A172 (cell line): ENCODE measurements around the gene ADAM19. TPM values are rescaled to one million over a fixed set of nuclear protein-coding genes. Genes with fewer than 3 reads are reported as not detected.
A peak's percentile ranks its signal among the peaks of the same experiment; 100 is the strongest.

Experiments
- DNase-seq: peaks from one replicate; pipeline ENCODE4 v3.0.0-alpha.2; 2015; ENCODE audit warnings: low spot score
- total RNA-seq: library from RNA; depleted of rRNA; stranded (reverse); fragments of >200 nt; shearing (Covaris generic); gene quantifications from 2 replicates; pipeline ENCODE4 v1.2.3, GENCODE V29; 2014; rRNA removed

Gene ADAM19
- 43.1 and 50.3 TPM in 2 replicates for total RNA-seq

- DNase-seq: peak; percentile 47
Observed at GRCh38 chr5:157575381-157576020, at the start of gene ADAM19. TSS of gene ADAM19 (minus strand) at chr5:157575775. CDS start at chr5:157575696, 79 bp downstream.

GRCh38 chr5:157624144-157624543 lies 48.6 kb upstream of the ADAM19 start:
- no peak for DNase-seq

GRCh38 chr5:157620776-157621175 lies 45.2 kb upstream of the ADAM19 start:
- DNase-seq: no peak

DNA sequence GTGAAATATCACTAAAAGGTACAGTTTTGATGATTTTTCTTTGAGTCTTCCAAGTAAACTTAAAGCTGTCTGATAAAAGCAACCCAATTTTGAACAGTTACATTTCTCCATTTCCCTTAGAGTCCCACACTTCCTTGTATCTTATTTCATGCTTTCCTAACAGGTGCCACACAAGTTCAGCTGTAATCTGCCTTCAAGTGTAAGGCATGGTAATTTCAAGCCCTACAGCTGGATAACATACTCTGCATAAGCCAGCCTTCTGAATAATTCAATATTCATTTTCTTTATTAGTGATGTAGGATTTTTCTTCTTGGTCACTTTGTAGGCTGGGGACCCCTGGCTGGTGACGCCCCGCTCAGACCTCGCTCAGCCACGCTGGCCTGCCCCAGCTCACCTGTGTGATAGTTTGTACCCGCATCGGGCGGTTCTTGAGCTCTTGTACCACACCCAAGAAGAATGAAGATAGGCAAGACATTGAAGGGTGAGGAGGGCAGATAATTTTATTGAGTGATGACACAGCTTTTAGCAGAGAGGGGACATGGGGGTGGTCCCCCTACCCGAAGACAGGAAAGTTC lies 42.7 kb upstream of the ADAM19 start:
- DNase-seq: no peak

- DNase-seq: no peak
Observed at GRCh38 chr5:157616785-157617184, 41.2 kb upstream of the ADAM19 start.

DNA sequence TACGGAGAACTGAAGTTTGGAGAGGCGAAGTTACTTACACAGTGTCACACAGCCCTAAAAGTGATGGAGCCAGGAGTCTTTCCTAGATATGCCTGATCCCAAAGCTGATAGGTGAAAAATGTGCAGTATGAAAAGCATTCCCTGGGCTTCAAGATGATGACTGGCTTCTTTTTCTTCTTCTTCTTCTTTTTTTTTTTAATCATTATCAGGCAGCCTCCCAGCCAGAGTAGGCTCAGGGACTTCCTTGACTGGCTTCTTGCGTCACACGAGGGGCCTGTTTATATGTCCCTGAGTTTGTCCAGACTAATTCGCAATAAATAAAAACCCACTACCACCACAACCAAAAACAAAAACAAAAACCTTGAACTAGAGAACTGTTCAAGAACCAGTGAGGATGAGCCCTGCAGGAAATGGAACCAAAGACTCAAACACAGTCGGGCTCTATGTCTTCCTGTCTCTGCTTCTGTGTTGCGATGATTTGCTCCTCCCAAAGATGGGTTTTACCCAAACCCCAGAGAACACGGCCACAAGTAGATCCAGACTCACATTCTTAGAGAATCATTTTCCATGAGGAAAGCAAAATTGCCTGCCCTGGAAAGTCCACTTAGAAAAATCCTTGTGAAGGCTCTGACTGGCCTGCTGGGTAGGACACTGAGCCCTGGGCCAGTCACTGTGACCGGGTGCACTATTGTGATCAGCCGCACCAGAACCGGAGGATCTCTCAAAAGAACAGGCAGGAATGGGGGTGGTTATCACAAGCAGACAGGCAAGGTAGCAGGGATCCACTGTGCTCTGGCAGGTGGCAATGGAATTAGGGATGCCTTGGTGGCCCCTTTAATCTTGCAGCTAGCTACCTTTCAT lies 38.0 kb upstream of the ADAM19 start:
- DNase-seq: no peak

DNA sequence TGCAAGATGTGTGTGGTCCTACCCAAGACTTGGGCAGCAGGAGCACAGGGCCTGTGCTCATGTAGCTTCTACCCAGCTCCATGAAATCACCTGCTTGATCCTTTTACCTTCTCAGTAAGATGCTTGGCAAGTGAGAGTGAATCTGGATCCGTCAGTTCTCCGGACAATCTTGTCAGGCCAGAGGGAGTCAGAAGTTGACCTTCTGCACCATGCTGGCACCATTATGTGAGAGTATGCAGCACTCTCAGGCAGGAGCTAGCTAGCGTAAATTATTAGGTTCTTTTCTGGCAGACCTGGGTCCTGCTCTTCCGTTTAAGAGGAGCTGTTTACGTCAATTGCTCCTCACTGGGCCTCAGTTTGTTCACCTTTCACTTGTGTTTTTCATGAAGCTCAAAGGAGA lies 37.0 kb upstream of the ADAM19 start:
- no peak for DNase-seq

- DNase-seq: peak; percentile 38
Observed at GRCh38 chr5:157611571-157612476, 36.2 kb upstream of the ADAM19 start.

- DNase-seq: no peak
Observed at GRCh38 chr5:157610990-157611389, 35.4 kb upstream of the ADAM19 start.

- no peak for DNase-seq
Observed at GRCh38 chr5:157608972-157609565, 33.5 kb upstream of the ADAM19 start.

DNA sequence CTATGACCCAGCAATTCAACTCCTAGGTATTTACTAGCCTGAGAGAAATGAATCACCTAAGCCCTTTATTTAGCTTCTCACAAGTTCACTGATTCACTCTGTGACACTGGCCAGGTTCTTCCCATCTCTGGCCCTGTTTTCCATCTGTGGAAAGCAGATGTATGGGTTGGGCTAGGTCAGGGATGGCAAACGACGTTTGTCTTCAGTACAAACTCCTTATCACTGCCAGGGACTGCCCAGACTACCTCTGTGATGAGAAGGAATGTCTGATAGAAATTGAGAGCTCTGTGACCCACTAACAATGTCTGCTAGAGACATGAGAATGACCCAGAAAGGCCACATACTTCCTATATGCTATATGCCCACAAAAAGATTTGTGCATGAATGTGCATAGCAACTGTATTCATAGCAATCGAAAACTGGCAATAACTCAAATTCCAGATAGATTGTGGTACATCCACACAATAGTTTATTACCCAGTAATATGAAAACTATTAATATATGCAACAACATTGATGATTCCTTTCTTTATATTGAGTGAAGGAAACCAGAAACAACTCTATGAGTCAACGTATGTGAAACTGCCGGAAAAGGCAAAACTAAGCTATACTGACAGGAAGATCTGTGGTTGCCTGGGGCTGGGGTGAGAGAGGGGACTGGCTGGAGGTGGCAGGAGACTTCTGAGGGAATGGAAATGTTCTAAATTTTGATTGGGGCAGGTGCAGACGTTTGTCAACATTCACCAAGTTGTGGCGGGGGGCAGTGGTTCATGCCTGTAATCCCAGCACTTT lies 32.0 kb upstream of the ADAM19 start:
- peak; percentile 81 for DNase-seq

DNA sequence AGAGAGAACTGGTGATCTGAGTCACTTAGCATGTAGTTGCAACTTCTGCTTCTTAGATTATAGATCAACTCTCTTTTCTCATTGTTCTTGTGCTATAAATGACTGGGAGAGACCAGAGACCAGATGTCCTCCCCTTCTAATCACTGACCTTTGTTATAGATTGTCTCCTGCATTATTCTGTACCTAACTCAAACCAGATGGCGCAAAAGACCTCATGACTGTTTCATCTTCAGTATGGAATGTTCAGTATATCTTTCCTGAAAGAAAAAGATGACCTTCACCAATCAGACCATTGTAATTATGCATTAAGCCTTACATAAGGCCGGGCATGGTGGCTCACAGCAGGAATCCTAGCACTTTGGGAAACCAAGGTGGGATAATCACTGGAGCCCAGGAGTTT lies 30.5 kb upstream of the ADAM19 start:
- DNase-seq: no peak

- peak; percentile 97 for DNase-seq
Observed at GRCh38 chr5:157603333-157604190, 28.0 kb upstream of the ADAM19 start.

DNA sequence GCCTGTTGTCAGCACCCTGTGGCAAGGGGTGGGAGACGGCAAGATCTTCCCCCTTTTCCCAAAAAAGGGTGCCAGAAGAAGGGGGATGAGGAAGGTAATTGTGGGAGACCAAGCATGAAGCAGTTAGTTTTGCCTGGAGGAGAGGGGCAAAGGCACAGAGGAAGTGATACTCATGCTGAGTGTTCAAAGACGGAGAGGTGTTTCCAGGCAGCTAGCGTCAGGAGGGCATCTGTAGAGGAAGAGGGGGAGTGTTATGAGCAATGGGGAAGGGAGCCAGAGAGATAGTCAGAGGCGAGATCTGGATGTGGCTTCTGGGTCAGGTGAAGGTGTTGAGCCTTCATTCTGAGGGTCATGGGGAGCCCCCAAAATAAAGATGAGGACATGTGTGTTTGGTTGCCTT lies 26.9 kb upstream of the ADAM19 start:
- peak; percentile 79 for DNase-seq

DNA sequence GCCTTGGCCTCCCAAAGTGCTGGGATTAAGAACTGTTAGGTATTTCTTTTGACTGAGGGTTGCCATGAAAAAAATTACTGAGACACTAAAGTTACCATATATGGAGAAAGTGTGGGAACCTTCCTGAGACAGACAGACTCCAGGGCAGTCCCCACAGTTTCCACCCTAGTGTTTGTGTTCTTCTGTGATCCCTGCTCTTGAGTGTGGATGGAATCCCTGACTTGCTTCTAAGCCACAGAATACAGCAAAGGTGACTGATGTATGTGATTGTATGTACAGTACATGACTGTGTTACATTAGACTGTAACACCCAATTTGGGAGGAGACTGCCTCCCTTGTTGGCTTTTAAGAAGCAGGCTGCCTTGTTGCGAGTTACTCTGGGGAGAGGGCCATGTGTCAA lies 24.7 kb upstream of the ADAM19 start:
- DNase-seq: no peak

DNA sequence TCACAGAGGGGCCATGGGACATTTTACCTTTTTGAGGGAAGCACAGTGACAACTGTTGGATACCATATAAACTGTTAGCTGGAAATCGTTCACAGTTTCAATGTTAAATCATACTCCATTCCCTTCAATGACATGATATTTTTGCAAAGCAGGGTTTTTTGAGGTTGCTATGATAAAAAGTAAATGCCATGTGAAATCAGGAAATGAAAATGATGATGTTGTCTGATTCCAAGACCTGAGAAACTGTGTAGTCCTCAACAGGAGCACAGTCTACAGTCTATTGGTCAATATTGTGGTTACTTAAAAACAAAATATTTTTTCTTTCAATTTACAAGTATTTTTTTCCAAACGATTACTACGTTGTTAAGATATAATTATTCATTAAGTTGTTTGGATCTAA lies 24.0 kb upstream of the ADAM19 start:
- no peak for DNase-seq

DNA sequence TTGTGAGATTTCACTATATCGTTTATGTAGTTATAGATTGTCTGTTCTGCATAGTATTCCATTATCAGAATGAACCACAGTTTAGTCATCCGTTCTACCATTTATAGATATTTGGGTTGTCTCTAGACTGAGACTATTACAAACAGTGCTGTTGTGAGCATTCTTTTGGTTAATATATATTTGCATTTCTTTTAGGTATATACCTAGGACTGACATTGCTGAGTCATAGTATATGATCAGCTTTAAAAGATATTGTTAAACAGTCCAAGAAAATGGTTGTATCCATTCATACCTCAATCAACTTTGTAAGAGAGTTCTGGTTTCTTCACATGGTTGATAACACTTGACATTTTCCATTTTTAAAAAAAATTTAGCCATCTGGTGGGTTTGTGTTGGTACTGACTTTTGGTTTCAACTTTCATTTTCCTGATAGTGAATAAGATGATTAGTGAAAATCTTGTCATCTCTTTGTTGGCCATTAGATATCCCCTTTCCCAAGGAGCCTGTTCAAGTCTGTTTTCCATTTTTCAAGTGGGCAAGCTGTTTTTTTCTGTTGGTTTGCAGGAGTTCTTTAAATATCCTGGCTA lies 22.9 kb upstream of the ADAM19 start:
- no peak for DNase-seq

GRCh38 chr5:157597277-157597676 lies 21.7 kb upstream of the ADAM19 start:
- no peak for DNase-seq

DNA sequence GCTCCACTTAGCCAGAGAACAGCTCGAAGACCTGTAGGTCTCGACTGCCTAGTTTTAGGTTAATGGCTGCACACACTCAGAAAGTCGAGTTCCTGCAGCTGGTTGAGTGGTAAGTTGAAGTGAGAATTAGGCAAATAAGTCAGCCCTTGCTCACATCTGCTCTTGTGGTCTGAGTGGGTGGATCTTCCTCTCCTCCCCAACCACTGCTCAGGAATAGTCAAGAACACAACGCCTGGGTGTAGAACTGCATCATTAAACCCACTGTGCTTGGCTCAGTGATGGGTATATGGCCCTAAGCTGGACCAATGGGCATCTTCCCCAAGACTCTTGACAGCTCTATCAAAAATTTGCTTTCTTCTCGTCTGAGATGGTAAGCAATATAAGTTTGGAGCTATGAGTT lies 20.9 kb upstream of the ADAM19 start:
- DNase-seq: no peak
